ENCODE results near the gene ARL5A. TPM values are rescaled to one million over a fixed set of nuclear protein-coding genes. Genes with fewer than 3 reads are reported as not detected.

Gene ARL5A, protein sequence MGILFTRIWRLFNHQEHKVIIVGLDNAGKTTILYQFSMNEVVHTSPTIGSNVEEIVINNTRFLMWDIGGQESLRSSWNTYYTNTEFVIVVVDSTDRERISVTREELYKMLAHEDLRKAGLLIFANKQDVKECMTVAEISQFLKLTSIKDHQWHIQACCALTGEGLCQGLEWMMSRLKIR
- 74.2 and 178 TPM in 2 replicates for total RNA-seq (2011; cell fraction: chromatin; rRNA removed; ENCODE audit: low replicate concordance)
- total RNA-seq (2011; cell fraction: nucleolus; rRNA removed): 34.4 and 36.5 TPM in 2 replicates
- 75.4 and 160 TPM in 2 replicates for total RNA-seq (2011; cell fraction: nucleoplasm; rRNA removed)
- 117 and 132 TPM in 2 replicates for total RNA-seq (2014; rRNA removed)
- 102 and 118 TPM in 2 replicates for total RNA-seq (2014; rRNA removed; fragmentation: Illumina TruSeq; extraction: Trizol)
- 76.1 and 101 TPM in 2 replicates for total RNA-seq (2015; rRNA removed; fragmentation: Illumina TruSeq; extraction: Trizol)
- total RNA-seq (2021): 92.2 and 94.3 TPM in 2 replicates
- 65.1 and 71.1 TPM in 2 replicates for polyA plus RNA-seq (2011; rRNA removed)
- 22.9 and 43.5 TPM in 2 replicates for polyA plus RNA-seq (2011; cell fraction: cytosol; rRNA removed)
- polyA plus RNA-seq (2011; cell fraction: nucleus; rRNA removed): 46.1 and 59.3 TPM in 2 replicates
- 41.6 and 51.1 TPM in 2 replicates for polyA plus RNA-seq (2012)
- polyA plus RNA-seq (2014; fragmentation: Illumina TruSeq; extraction: Trizol): 85.4 and 88.4 TPM in 2 replicates
- 10 to 100 TPM; 16.3 to 16.9 TPM for polyA plus RNA-seq (2014; fragmentation: Nextera tagmentation; extraction: Ambion mirVana)
- polyA plus RNA-seq (2014; rRNA removed): 74.8 and 75.6 TPM in 2 replicates
- polyA minus RNA-seq (2011; rRNA and poly(A)+ RNA removed): 144 and 168 TPM in 2 replicates
- 50.1 and 63.7 TPM in 2 replicates for polyA minus RNA-seq (2011; cell fraction: cytosol; rRNA and poly(A)+ RNA removed)
- polyA minus RNA-seq (2011; cell fraction: nucleus; rRNA and poly(A)+ RNA removed): 63.5 and 96.7 TPM in 2 replicates
- Bru-seq, nascent RNA: percentile 92 among the genes with signal in this experiment
- BruChase-seq, experiment 1, labeled RNA remaining after a 2-hour chase: percentile 98 among the genes with signal in this experiment
- BruChase-seq, experiment 2, labeled RNA remaining after a 6-hour chase: percentile 97 among the genes with signal in this experiment
- long read RNA-seq, experiment 1, full-length matches to known transcripts: 479 of 555 reads
- long read RNA-seq, experiment 1, partial matches to known transcripts: 36 of 555 reads
- long read RNA-seq, experiment 1, other reads (novel, unspliced or antisense): 40 of 555 reads
- long read RNA-seq, experiment 2, full-length matches to known transcripts: 10 of 64 reads
- long read RNA-seq, experiment 2, partial matches to known transcripts: 0 of 64 reads
- long read RNA-seq, experiment 2, other reads (novel, unspliced or antisense): 54 of 64 reads
- long read RNA-seq, experiment 3, full-length matches to known transcripts: 159 of 191 reads
- long read RNA-seq, experiment 3, partial matches to known transcripts: 0 of 191 reads
- long read RNA-seq, experiment 3, other reads (novel, unspliced or antisense): 32 of 191 reads

- H3K4me3 ChIP-seq: peak within 1 kb of the TSS; percentile 78
- peaks cover 9% of the 10 kb centered on the region; the same call in 2 of the 3 replicates for H3K36me3 ChIP-seq (ENCODE audit: control insufficient read depth, insufficient read depth, low read length)
- H3K79me2 ChIP-seq (ENCODE audit: control insufficient read depth, insufficient read depth, low read length): peaks cover 50% of the 10 kb centered on the region
- peak within 1 kb of the TSS; percentile 98 for H3K4me2 ChIP-seq (ENCODE audit: insufficient read depth, low read length)
- peak; percentile 93 for ATAC-seq
- peaks cover 5% of the 10 kb centered on the region for H3K9me1 ChIP-seq (ENCODE audit: control insufficient read depth, insufficient read depth, low read length)
- H3K9ac ChIP-seq (ENCODE audit: insufficient read depth in 1 of 2, low read depth in 2 of 2, low read length in 2 of 2): peak within 1 kb of the TSS; percentile 91 to 95
- H3K27ac ChIP-seq (ENCODE audit: extremely low read depth, low read depth, low read length): peak within 1 kb of the TSS; percentile 75
- peak; percentile 98 to 99 (median 98) for DNase-seq (ENCODE audit: extremely low read depth in 1 of 4, low spot score in 3 of 4)
- no peaks in the 10 kb centered on the region for H3K9me3 ChIP-seq (replicated peaks; ENCODE audit: control insufficient read depth, insufficient read depth, low read depth, low read length)
- BruUV-seq (replicated peaks): no TSS peak
- peaks cover 11% of the 10 kb centered on the region for H4K20me1 ChIP-seq (replicated peaks; ENCODE audit: control insufficient read depth, insufficient read depth, low read length)
- FAIRE-seq: peak; percentile 84
- H3K27me3 ChIP-seq (ENCODE audit: control insufficient read depth in 2 of 2, insufficient read depth in 2 of 2, low read length in 2 of 2): no peaks in the 10 kb centered on the region
- in situ Hi-C loops (cut with MboI): no loop called here
- intact Hi-C loops (cut with micrococcal nuclease): no loop called here
- CTCF ChIA-PET (ENCODE audit: low intra/inter-chr PET ratio): no interaction called here
- H2AFZ ChIP-seq (ENCODE audit: low read depth, low read length): peak within 1 kb of the TSS; percentile 93
- H3K4me1 ChIP-seq (replicated peaks in 1 of 2; ENCODE audit: control insufficient read depth in 2 of 2, insufficient read depth in 2 of 2, low read length in 2 of 2): peaks cover 11 to 36% of the 10 kb centered on the region in 2 experiments
- WGBS (ENCODE audit: insufficient coverage, low coverage, missing lambda C conversion rate): 1% methylated on average over 37 of the region's 64 CpGs
- POLR2A ChIA-PET: interaction anchor here (0.6 to 4.1 kb wide), 9 partner anchors 10 to 268 kb away, joined by 3 to 34 read pairs (median 4); no protein-coding TSS in a partner anchor
- TF ChIP-seq HNRNPLL (IDR thresholded peaks at IDR 0.05; ENCODE audit: low read depth, low read length, poor library complexity, severe bottlenecking): peak; percentile 61
- TF ChIP-seq ZBTB1 (CRISPR knock-in tag; IDR thresholded peaks at IDR 0.05; ENCODE audit: borderline replicate concordance, low read depth): peak; percentile 69; the same call in 1 of the 2 replicates
- no peak; the same call in 1 of the 2 replicates for TF ChIP-seq KDM2B (CRISPR knock-in tag; IDR thresholded peaks at IDR 0.05)
- TF ChIP-seq POLR3A (IDR thresholded peaks at IDR 0.05; ENCODE audit: borderline replicate concordance, extremely low read depth, insufficient read depth, insufficient read length): no peak
- TF ChIP-seq TRIM28 (IDR thresholded peaks at IDR 0.05): no peak
- no peak for TF ChIP-seq ZFP1 (CRISPR knock-in tag; IDR thresholded peaks at IDR 0.05)
Observed at GRCh38 chr2:151828143-151828889, at the start of gene ARL5A. TSS of gene ARL5A (minus strand) at chr2:151828421. CDS start at chr2:151828176, 245 bp downstream.

All from K562 (cell line).